Stomach (tissue), 9 donors: Measurements from ENCODE around the gene UBFD1. TPM values are rescaled to one million over a fixed set of nuclear protein-coding genes. Genes with fewer than 3 reads are reported as not detected.
"Not testable (repeated sequence)": the region's sequence is repeated elsewhere in the genome, so short reads cannot be mapped to it uniquely, and the experiment has no call there.

Source experiments
- DNase-seq, 2 donors: peaks; one replicate each; pipeline versions ENCODE4 v3.0.0 to v3.0.0-alpha.2; 2013 to 2019
- H3K27ac ChIP-seq, 5 donors: fragments of 200-600 bp in 4 of 5; sonication (generic) in 4 of 5; one replicate each; pipeline ENCODE4 v1.5.1; 2013 to 2019; ENCODE audit warnings: mild to moderate bottlenecking in 1 of 5, moderate library complexity in 1 of 5
- H3K27me3 ChIP-seq, 3 donors: fragments of 200-600 bp; sonication (generic); one replicate each; pipeline ENCODE4 v1.5.1; 2017 to 2019; ENCODE audit warnings: mixed run types in 1 of 3
- H3K36me3 ChIP-seq, 4 donors: fragments of 200-600 bp; sonication (generic); 1 replicate in 3 of 4; 2 replicates in 1 of 4; pipeline ENCODE4 v1.5.1; 2016 to 2019
- H3K4me1 ChIP-seq, 4 donors: fragments of 200-600 bp; sonication (generic); one replicate each; pipeline ENCODE4 v1.5.1; 2016 to 2019
- H3K4me3 ChIP-seq, 4 donors: fragments of 200-600 bp; sonication (generic) in 3 of 4; one replicate each; pipeline ENCODE4 v1.5.1; 2016 to 2019; ENCODE audit warnings: mild to moderate bottlenecking in 1 of 4
- H3K9me3 ChIP-seq, 4 donors: fragments of 200-600 bp; sonication (generic); one replicate each; pipeline ENCODE4 v1.5.1; 2016 to 2019
- CTCF ChIP-seq, 7 experiments: fragments of 450-650 bp in 4 of 7; fragments of 200-600 bp in 3 of 7; sonication (generic) in 3 of 7; IDR thresholded peaks; one replicate each; pipeline ENCODE4 v1.5.1; 2016 to 2019; ENCODE audit warnings: antibody characterized with exemption in 7 of 7, control low read depth in 2 of 7, mild to moderate bottlenecking in 1 of 7
- EP300 ChIP-seq: sonication (generic); formaldehyde crosslinking; IDR thresholded peaks from one replicate; pipeline ENCODE4 v1.6.1; 2017; ENCODE audit warnings: antibody characterized with exemption
- POLR2A ChIP-seq, 4 donors: fragments of 450-650 bp; IDR thresholded peaks; one replicate each; pipeline ENCODE4 v1.6.1; 2016; ENCODE audit warnings: antibody characterized with exemption in 4 of 4, control low read depth in 2 of 4, mild to moderate bottlenecking in 1 of 4, moderate library complexity in 1 of 4
- POLR2AphosphoS5 ChIP-seq, 3 donors: sonication (generic); formaldehyde crosslinking; IDR thresholded peaks; one replicate each; pipeline ENCODE4 v1.6.1; 2016; ENCODE audit warnings: antibody characterized with exemption in 3 of 3
- whole genome bisulfite sequencing, 5 donors: extraction: QIAGEN DNeasy Blood & Tissue Kit in 3 of 5; methylation state at CpG; one replicate each; pipeline versions ENCODE4 v1.1.5 to v1.1.7; 2013 to 2018; 5-methylcytosine and 5-hydroxymethylcytosine counted together
- intact Hi-C: fragments of 100-400 bp; cut with DNase I; formaldehyde crosslinking; loops from one replicate; pipeline ENCODE4 v1.15.1; 2023; ENCODE audit warnings: low total_unique reads
- polyA plus RNA-seq, 3 donors: library from polyadenylated mRNA; stranded (reverse); fragments of 200-250 nt; gene quantifications; one replicate each; pipeline ENCODE4 v1.2.3, GENCODE V29; 2013
- total RNA-seq, 5 donors: library from RNA; depleted of rRNA; stranded (reverse); fragments of >200 nt; gene quantifications; one replicate each; pipeline versions ENCODE4 v1.1.0 to v1.2.3, GENCODE V29; 2014 to 2016
- donor health status: healthy with polysubstance abuse.
- donor health status: Bipolar disorder and iron deficiency.
- donor health status: healthy.

The UBFD1 gene
- total and polyA plus RNA-seq, 8 donors, result 6.0 to 163 (median 29.4) TPM

DNA sequence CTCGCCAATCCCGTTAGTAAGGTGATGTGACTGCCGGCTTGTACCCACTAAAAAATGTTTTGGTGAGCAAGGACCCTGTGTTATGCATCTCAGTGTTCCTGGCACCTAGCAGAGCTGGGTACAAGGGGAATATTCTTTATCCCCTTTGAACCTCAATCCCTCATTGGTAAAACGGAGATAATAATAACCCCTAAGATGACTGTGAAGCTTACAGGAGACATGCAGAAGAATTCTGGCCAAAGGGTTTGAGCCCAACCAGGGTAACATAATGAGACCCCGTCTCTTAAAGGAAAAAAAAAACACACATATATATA lies 48.1 kb upstream of the UBFD1 start:
- TF ChIP-seq POLR2A (IDR thresholded peaks at IDR 0.05) (no peak), POLR2AphosphoS5 (IDR thresholded peaks at IDR 0.05) (no peak), CTCF (IDR thresholded peaks at IDR 0.05) (no peak), EP300 (no peak)
- H3K4me3 ChIP-seq, result peak overlapping the region; percentile 79 to 98 (median 86)
- peaks cover 0 to 4% (median 1%) of the 10 kb centered on the region in 4 donors for H3K36me3 ChIP-seq
- H3K9me3 ChIP-seq, result no peaks in the 10 kb centered on the region
- 1 to 5% (median 4%) methylated on average over 5 of the region's 5 CpGs for WGBS, 5 donors
- intact Hi-C loops, result no loop called here
- DNase-seq, result no peak
- H3K27me3 ChIP-seq, result no peaks in the 10 kb centered on the region
- peak overlapping the region; percentile 11 to 90 (median 88) for H3K27ac ChIP-seq
- H3K4me1 ChIP-seq, result peaks cover 31 to 64% (median 51%) of the 10 kb centered on the region in 4 donors

GRCh38 chr16:23509782-23510163 lies 47.8 kb upstream of the UBFD1 start:
- intact Hi-C loops, result no loop called here
- 0 to 2% (median 1%) methylated on average over 11 to 17 of the region's 17 CpGs for WGBS, 5 donors

GRCh38 chr16:23510164-23510914 lies 47.2 kb upstream of the UBFD1 start, which contains the start of gene GGA2:
GGA2 (minus strand) TSS chr16:23510494; CDS start chr16:23510411, 83 bp downstream.
- 1 to 2% (median 2%) methylated on average over 33 to 71 of the region's 71 CpGs for whole genome bisulfite sequencing, 5 donors
- peak within 1 kb of the TSS; percentile 79 to 98 (median 86) for H3K4me3 ChIP-seq
- intact Hi-C loops, result no loop called here

More at GRCh38 chr16:23509782-23510163, 47.8 kb upstream of the UBFD1 start:
- DNase-seq, result peak in 1 of 2 donors; percentile 73
- Histone ChIP-seq H3K4me3 (peak overlapping the region; percentile 79 to 98 (median 86)), H3K36me3 (peaks cover 0 to 8% (median 3%) of the 10 kb centered on the region in 4 donors), H3K27me3 (no peaks in the 10 kb centered on the region), H3K4me1 (peaks cover 27 to 63% (median 49%) of the 10 kb centered on the region in 4 donors), H3K9me3 (no peaks in the 10 kb centered on the region), H3K27ac (peak overlapping the region; percentile 86 to 90 (median 88))
- TF ChIP-seq POLR2AphosphoS5 (IDR thresholded peaks at IDR 0.05), result no peak
- no peak for TF ChIP-seq EP300
- no peak for TF ChIP-seq CTCF (IDR thresholded peaks at IDR 0.05)
- TF ChIP-seq POLR2A (IDR thresholded peaks at IDR 0.05), result no peak

GRCh38 chr16:23510915-23511270 lies 46.6 kb upstream of the UBFD1 start:
- intact Hi-C loops, DNase-seq, H3K9me3 ChIP-seq, H3K27me3 ChIP-seq: not testable (repeated sequence)
- Histone ChIP-seq H3K36me3 (peaks cover 0 to 12% (median 5%) of the 10 kb centered on the region in 4 donors), H3K4me1 (peaks cover 23 to 51% (median 41%) of the 10 kb centered on the region in 4 donors), H3K27ac (peak overlapping the region in 4 of 5 donors; percentile 86 to 90 (median 88)), H3K4me3 (peak overlapping the region; percentile 79 to 98 (median 86))
- WGBS, 5 donors, result 73 to 82% (median 75%) methylated on average over 9 to 10 of the region's 10 CpGs

More at GRCh38 chr16:23510164-23510914, 47.2 kb upstream of the UBFD1 start, which contains the start of gene GGA2:
- Histone ChIP-seq H3K36me3 (peaks cover 0 to 12% (median 5%) of the 10 kb centered on the region in 4 donors), H3K27ac (peak within 1 kb of the TSS; percentile 86 to 90 (median 88)), H3K4me1 (peaks cover 24 to 57% (median 46%) of the 10 kb centered on the region in 4 donors), H3K27me3 (no peaks in the 10 kb centered on the region), H3K9me3 (no peaks in the 10 kb centered on the region)
- TF ChIP-seq POLR2AphosphoS5 (IDR thresholded peaks at IDR 0.05) (peak; percentile 79 to 96 (median 93)), POLR2A (IDR thresholded peaks at IDR 0.05) (peak in 1 of 4 donors; percentile 26), EP300 (no peak), CTCF (IDR thresholded peaks at IDR 0.05) (peak in 1 of 7 experiments; percentile 26)
- DNase-seq, result peak; percentile 88 to 96
